Glomerular endothelial cell (primary cell): ENCODE results near the gene ELAPOR1. TPM values are rescaled to one million over a fixed set of nuclear protein-coding genes. Genes with fewer than 3 reads are reported as not detected.

Experiments
- DNase-seq: peaks from one replicate; pipeline ENCODE4 v3.0.0-alpha.2; 2011; ENCODE audit warnings: low read depth, low spot score; ENCODE audit errors: extremely low read depth
- total RNA-seq: library from RNA; depleted of rRNA; stranded (reverse); fragments of >200 nt; gene quantifications from 2 replicates; pipeline ENCODE4 v1.2.3, GENCODE V29; 2015

Gene ELAPOR1
- total RNA-seq, 1 donor from 2014 or later, result 0.41 TPM

DNA sequence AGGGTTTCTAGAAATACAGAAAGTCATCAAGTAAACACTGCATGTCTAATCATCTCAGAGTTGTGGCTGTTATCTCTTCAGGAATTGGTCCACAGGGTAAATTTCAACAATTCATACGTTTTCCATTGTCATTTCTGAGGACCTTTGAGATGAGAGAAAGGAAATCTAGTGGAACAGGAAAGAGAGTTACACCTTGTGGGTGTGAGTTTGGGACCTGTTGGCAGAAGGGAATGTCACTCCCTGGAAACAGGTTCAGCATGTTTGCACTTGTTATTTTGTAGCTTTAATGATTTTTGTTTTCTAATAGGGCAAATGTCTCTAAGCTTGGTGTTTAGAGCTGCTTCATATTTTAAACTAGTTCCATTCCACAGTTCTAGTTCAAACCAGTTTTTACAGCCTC lies 17.8 kb upstream of the ELAPOR1 start:
- no peak for DNase-seq

DNA sequence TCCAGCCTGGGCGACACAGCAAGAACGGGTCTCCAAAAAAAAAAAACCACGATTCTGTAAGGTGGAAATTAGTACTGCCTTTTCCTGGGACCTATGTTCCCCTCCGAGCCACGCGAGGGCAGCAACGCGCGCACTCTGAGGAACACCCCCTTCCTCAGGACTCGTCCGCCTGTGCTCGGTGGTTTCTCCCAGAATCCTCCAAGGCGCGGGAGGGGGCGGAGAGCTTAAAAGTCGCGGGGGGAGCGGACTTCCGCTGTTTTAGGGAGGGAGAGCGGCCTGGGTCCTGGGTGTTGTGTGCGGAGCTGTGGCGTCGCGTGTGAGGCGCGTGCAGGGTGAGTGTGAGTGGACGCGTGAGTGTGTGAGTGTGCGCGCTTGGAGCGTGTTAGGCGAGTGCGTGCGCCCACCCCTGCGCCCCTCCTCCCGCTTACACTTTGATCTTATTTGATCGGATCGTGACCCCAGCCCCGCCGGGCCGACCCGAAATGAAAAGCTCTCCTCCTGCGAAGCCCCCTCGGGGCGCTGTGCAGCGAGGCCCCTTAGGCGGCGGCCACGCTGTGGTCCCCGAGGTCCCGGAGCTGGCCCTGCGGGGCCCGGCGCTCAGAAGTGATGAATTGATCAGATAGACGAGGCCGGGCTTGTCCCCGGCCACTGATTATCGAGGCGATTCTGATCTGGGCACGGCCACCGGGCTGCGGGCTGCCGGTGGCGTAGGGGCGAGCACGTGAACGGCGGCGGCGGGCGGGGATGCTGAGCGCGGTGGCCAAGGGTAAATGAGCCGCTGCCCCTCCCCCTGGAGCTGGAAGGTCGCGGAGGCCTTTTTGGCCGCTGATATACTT lies 13.8 kb upstream of the ELAPOR1 start:
- DNase-seq, result no peak

DNA sequence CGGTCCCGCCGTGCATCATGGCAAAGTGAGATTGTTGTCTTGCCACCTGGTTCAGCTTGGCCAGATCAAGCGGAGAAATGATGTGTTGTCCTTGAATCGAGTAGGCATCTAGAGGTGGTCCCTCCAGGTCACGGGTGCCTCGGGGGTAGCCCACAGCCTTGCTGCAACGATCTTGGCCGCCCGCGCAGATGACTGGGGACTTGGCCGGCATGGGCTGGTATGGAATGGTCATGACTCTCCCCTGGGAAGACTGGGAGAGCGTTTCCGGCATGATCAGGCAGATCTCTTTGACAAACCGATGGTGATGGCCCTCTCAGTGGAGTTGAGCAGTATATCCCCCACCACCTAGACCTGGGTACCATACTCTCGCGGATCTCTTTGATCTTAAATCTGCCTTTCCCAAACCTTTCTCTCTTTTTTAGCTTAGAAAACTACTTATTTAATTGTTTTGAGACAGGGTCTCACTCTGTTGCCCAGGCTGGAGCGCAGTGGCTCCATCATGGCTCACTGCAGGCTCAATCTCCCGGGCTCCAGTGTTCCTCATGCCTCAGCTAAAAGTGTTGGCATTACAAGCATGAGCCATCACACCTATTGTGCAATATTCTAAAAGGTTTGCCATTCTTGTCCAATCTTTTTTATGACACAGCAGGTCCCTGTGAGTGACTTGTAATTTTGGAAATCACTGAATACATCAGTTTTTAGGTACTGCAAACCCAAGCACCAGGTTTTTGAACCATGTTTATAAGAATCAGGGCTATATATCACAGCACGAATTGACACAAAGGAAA lies 9.4 kb upstream of the ELAPOR1 start:
- DNase-seq, result no peak

DNA sequence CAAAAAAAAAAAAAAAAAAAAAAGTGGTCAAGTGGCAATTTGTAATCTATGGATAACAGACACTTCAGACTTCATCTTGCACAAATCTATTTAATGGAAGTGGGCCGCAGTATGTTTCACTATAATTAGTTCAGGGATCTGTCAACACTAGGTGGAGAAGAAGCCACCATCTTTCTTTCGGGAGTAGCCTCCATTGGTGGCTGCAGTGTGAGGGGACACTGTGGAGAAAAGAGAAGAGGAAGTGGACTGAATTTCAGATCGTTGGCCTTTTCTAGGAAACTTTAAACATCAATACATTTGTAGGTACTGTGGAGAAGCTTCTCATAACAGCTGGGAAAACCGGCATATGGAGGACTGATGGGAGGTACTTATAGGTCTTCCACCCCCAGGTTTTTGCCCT lies 8.0 kb upstream of the ELAPOR1 start:
- DNase-seq, result no peak

DNA sequence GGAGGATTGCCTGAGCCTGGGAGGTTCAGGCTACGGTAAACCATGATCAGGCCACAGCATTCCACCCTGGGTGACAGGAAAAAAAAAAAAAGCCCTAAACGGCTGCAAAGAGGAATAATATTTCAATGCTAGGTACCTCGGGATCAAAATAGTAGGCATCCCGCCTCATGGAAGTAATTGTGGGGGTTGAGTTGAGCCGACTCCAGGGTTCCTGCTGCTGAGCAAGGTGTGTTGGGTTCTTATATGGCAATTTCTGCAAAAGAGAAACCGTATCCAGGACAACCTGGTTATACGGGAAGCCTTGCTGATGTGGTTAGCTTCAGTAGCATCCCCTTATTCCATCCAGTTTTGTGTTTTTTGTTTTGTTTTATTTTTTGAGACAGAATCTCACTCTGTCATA lies 6.1 kb upstream of the ELAPOR1 start:
- no peak for DNase-seq

DNA sequence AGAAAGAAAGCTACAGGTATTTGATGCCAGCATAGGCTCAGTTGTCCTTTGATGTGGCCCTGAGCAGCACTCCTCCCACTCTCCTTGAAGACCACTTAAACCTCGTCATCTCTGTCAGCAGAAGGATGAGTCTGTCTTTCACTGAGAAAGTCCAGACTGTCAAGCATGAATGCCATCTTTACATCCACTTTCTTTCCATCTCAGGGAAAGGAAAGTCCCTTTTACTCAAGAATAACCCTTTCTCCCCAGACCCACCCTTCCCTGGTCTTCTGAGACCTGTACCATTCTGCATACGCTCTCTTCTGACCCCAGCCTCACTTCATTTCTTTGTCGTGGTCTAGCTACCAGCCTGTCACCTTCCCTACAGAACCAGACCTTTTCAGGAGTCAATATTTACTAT lies 4.0 kb upstream of the ELAPOR1 start:
- DNase-seq, result no peak

DNA sequence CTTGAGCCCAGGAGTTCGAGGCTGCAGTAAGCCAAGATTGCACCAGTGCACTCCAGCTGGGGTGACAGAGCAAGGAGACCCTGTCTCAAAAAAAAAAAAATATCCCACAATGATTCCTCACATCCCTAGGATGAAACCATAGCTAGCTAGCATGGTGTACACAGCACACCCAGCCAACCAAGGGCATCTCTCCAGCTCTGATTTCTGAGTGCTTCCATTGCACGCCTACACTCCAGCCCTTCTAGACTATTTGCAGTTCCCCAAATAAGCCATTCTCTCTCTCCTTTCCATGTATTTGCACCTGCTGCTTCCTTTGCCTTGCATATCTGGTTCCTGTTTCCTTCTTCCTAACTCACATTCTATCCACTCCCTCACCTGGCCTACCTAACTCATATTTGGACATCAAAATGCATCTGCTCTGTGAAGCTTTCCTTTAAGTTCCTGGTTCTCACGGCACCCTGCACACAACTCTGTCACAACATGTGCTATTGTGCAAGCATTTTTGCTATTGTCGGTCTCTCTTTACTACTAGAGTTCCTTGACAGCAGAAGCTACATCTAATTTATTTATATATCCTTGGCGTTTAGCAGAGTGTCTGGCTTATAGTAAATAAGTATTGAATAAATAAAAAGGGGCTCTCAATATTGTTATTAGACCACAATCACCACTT lies 2.4 kb upstream of the ELAPOR1 start:
- DNase-seq, result no peak

DNA sequence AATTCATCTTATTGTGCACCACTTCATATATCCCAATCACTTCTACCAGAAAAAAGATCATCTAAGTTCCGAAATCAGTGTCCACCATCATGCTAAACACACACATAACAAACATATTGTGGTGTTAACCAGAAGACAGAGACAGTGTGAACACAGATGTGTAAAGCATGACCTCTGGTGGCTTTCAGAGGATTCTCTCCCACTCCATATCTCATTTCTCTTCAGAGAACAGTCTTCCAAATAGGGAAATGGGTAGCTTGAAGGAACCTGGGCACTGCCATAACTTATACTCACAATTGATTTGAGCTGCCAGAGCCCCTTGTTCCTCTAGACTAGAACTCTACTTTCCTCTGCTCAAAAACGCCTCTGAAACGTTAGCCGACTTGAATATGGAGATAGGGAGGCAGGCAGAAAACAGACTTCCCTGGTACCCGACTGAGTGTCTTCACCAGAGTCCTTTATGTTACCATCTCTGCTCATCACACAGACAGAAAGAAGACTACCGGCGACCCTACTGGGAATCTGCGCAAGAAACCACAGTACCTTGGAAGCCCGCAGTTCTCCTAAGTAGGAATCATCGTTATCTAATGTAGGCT lies 1.8 kb upstream of the ELAPOR1 start:
- no peak for DNase-seq

DNA sequence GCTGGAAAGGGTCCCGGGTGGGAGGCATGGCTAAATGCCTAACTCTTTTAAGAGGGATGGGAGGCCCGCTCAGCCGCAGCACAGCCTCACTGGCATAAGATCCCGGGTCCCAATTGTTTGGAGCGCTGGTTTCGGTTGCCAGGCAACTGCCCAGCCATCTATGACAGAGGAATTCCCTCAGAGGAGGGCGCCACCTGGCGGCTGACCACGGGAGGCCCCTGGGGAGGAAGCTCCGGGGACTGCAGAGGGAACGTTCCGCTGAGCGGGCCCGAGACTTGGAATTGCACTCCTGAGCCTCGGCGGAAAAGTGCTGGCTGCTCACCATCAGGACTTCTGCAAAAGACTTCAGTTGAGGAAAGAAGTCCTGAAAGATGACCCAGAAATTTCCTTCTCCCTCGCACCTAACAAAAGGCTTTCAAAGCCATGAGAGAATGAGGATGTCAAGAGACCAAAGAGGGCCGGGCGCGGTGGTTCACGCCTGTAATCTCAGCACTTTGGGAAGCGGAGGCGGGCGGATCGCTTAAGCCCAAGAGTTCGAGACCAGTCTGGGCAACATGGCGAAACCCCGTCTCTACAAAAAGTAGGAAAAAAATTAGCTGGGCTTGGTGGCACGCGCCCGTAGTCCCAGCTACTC lies 1.1 kb upstream of the ELAPOR1 start:
- DNase-seq, result no peak

DNA sequence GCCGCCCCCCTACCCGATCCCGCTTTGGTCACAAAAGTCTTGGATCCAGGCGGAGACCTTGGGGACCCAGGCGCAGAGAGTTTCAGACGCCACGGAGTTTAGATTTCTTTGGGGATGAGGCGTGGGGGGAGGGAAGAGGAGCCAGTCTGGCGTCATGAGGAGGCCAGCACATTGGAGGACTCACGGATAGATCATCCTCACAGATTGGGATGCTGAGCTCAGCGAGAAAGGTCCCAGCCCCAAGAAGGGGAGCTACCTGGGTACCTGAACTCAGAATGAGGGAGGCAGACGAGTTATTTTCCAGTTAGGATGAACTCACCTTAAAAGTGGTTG lies 393 bp downstream of the ELAPOR1 start:
- no peak for DNase-seq

DNA sequence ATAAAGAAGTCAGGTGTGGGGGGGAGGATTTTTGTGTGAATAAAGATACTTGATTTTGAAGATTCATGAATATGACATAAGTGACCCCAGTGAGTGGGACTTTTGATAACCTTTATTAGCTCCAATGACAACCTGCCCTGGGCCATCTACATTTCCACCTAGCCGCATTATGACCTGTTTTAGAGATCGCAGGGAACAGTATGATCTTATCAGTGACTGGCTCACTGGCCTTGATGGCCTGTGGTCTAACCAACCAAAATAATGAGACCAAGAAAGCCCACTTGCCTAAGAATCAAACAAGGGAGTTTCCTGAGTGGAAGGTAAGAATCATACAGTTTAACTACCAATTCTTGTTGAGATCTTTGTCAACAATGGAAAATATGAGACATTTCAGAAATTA lies 1.8 kb downstream of the ELAPOR1 start:
- DNase-seq, result no peak

DNA sequence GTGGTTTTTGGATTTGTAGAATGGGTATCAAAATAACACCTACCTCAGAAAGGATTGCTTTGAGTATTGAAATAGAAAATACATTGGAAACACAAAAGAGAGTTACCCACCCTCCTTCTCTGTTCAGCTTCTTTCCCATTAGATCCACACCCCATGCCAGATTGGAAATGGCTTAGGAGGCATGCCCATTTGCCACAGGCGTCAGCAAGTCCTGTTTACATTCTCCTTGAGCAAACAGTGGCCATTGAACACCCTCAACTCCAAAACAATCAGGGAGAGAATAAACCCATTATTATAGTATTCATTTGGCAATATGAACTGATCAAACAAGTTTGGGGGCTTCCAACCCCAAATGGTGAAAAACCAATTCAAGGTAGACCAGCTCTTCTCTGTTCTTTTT lies 2.4 kb downstream of the ELAPOR1 start:
- no peak for DNase-seq

DNA sequence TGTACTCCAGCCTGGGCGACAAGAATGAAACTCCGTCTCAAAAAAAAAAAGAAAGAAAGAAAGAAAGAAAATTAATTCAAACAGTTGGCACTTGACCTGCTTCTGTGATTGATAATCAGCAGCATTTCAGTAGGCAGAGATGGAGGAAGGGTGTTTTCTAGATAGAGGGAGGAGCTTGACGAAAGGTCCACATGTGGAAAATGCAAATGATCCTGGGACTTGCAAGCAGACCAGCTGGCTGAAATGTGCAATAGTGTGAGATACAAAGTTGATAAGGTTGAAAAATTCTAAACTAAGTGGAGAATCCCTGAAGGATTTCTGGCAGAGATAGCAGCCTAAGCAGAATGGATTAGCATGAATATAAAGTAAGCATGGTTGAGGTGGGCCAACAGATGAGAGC lies 4.2 kb downstream of the ELAPOR1 start:
- no peak for DNase-seq

DNA sequence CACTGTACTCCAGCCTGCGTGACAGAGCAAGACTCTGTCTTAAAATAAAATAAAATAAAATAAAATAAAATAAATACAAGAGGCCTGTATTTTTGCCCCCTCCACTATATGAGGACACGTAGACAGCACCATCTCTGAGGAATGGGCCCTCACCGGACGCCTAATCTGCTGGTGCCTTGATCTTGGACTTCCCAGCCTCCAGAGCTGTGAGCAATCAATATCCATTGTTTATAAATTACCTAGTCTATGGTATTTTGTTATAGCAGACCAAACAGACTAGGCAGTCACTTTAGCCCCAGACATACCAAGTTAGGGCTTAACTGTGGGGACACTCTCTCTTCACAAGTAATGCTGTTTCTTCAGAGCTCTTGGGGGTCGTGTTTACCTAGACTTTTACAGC lies 6.4 kb downstream of the ELAPOR1 start:
- DNase-seq, result no peak

DNA sequence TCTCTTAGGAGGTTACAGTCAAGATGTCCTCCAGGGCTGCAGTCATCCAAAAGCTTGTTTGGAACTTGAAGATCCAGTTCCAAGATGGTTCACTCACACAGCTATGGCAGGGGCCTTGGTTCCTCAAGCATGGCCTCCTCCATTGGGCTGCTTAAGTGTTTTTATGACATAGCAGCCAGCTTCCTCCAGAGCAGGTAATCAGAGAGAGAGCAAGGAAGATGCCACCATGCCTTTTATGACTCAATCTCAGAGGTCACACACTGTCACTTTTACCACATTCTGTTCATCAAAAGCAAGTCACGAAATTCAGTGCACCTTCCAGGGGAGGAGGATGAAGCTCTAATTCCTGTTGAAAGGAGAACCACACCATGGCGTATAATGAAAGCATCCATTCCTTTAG lies 17.1 kb downstream of the ELAPOR1 start:
- no peak for DNase-seq

DNA sequence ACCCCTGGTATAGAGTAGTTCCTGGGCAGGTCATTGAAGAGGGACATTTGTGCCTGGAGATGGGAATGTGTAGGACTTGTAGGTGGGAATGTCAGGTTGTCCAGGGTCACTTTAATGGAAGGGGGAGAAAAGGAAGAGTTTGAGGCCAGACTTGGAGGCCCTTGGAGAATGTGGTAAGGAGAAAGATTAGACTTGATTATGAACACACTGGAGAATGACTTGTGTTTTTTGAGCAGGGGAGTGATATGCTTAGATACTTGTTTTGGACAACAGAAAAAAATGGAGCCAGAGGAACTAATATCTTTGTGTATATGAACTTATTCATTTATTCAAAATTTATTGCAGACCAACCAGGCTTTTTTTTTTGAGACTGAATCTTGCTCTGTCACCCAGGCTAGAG lies 17.9 kb downstream of the ELAPOR1 start:
- no peak for DNase-seq

DNA sequence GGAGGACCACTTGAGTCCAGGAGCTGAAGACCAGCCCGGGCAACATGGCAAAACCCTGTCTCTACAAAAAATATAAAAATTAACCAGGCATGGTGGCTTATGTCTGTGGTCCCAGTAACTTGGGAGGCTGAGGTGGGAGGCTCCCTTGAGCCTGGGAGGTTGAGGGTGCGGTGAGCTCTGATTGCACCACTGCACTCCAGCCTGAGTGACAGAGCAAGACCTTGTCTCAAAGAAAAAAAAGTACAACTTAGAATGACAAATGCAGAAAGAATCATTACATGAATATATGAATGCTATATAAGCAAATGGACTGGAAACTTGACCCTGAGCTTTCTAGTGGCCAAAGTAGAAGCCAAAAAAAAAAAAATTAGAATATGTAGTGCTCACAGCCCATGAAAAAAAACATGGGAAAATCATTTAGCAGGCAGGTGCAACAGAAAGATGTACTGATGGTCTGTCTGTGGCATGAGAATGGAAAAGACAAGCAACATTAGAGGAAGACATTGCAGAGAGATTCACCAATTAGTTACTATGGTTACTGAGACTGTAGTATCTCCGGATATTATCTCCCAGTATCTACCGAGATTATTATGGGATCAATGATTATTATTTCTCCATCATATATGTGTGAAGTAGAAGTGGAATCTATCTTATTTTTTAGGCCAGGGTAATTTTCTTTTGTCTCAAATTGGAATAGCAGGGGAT lies 19.2 kb downstream of the ELAPOR1 start:
- DNase-seq, result no peak

DNA sequence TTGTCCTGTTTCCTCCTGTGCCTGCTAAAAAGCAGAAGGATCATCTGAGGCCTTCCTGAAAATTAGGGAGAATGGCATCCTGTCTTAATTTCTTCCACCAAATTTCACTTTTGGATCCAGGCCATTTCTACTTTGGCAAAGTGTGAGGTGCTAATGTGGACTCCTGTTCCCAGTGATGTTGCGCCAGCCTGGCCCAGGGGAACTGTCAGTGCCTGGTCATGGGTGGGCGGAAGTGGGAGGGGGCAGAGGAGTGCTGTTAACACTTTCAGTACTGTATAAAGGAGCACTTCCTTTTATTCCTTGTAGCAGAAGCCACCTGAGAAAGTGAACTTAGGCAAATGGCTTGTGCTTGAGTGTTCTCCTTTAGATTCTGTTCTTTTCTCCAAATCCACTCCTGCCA lies 19.9 kb downstream of the ELAPOR1 start:
- no peak for DNase-seq

DNA sequence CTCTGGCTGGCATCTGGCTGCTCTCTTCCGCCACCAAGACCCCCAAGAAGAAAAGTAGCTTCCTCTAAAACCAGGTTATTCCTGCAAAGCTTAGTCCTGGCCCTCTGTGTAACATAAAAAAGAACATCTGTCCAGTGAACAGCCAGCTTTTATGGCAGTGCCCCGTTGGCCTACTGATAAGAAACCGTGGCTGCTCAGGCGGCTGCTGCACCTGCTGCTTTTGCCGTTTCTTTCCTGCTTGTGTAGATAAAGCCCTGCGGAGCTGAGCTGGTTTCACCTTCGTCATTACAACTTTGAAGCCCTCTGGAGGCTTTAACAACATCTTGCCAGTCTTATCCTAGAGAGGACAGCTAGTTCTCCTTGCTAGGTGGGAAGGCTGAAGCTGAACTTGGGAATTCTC lies 20.5 kb downstream of the ELAPOR1 start:
- no peak for DNase-seq

DNA sequence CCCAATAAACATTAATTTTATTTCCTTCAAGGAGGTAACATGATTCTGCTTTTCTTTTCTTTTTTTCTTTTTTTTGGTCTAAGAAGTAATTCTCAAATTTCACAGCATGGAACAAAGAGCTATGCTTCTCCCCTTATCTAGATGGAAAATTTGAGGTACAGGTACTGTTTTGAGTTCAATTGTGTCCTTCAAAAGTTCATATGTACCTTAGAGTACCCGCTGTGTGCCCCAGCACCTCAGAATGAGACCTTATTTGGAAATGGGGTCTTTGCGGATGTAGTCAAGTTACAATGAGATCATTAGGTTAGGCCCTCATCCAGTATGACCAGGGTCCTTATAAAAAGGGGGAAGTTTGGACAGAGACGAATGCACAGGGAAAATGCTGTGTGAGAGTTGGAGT lies 22.0 kb downstream of the ELAPOR1 start:
- DNase-seq, result no peak
